Subcutaneous abdominal adipose tissue (tissue), 5 donors: ENCODE data around the gene ZNF500.

Experiments
- H3K27ac ChIP-seq: one replicate; pipeline ENCODE4 v1.7.0; 2013; ENCODE audit warnings: low read depth, mild to moderate bottlenecking, inconsistent platforms, low read length, moderate library complexity
- H3K27me3 ChIP-seq, 5 donors: one replicate each; pipeline ENCODE4 v1.7.0; 2013; ENCODE audit warnings: low read length in 5 of 5, inconsistent platforms in 1 of 5; ENCODE audit not compliant: control insufficient read depth in 5 of 5, insufficient read depth in 4 of 5
- H3K36me3 ChIP-seq, 5 donors: one replicate each; pipeline ENCODE4 v1.7.0; 2013; ENCODE audit warnings: low read length in 5 of 5; ENCODE audit not compliant: control insufficient read depth in 5 of 5, insufficient read depth in 5 of 5
- H3K4me1 ChIP-seq, 5 donors: one replicate each; pipeline ENCODE4 v1.7.0; 2013; ENCODE audit warnings: low read length in 5 of 5, mild to moderate bottlenecking in 3 of 5, moderate library complexity in 1 of 5; ENCODE audit not compliant: control insufficient read depth in 5 of 5, insufficient read depth in 5 of 5
- H3K4me3 ChIP-seq, 5 donors: one replicate each; pipeline ENCODE4 v1.7.0; 2013; ENCODE audit warnings: low read length in 5 of 5, low read depth in 1 of 5
- H3K9ac ChIP-seq, 5 donors: one replicate each; pipeline ENCODE4 v1.7.0; 2013; ENCODE audit warnings: low read length in 5 of 5, mild to moderate bottlenecking in 4 of 5, moderate library complexity in 3 of 5
- H3K9me3 ChIP-seq, 5 donors: one replicate each; pipeline ENCODE4 v1.7.0; 2013; ENCODE audit warnings: low read length in 5 of 5; ENCODE audit not compliant: control insufficient read depth in 5 of 5
- donor health status: healthy.
- donor health status: healthy.
- donor health status: healthy.
- donor health status: healthy.
- donor health status: healthy.

ZNF500 gene

GRCh38 chr16:4766875-4767628 lies at the start of gene ZNF500:
ZNF500 (minus strand) TSS chr16:4767162; CDS start chr16:4765978, 1,184 bp downstream.
- no peaks in the 10 kb centered on the region for H3K9me3 ChIP-seq
- H3K4me1 ChIP-seq: peaks cover 5 to 42% (median 32%) of the 10 kb centered on the region in 5 donors
- peak within 1 kb of the TSS; percentile 83 for H3K27ac ChIP-seq
- H3K4me3 ChIP-seq: peak within 1 kb of the TSS; percentile 80 to 89 (median 87)
- H3K36me3 ChIP-seq: peaks cover 0 to 29% (median 23%) of the 10 kb centered on the region in 5 donors
- peak within 1 kb of the TSS; percentile 87 to 95 (median 94) for H3K9ac ChIP-seq
- H3K27me3 ChIP-seq: no peaks in the 10 kb centered on the region

GRCh38 chr16:4814542-4815173 lies 47.7 kb upstream of the ZNF500 start:
- Histone ChIP-seq H3K4me3 (no peak overlapping the region), H3K27me3 (no peaks in the 10 kb centered on the region), H3K36me3 (peaks cover 7 to 81% (median 77%) of the 10 kb centered on the region in 5 donors), H3K27ac (no peak overlapping the region), H3K9me3 (no peaks in the 10 kb centered on the region), H3K4me1 (no peaks in the 10 kb centered on the region), H3K9ac (no peak overlapping the region)

- H3K27ac ChIP-seq: no peak overlapping the region
- H3K27me3 ChIP-seq: no peaks in the 10 kb centered on the region
- no peak overlapping the region for H3K9ac ChIP-seq
- peaks cover 7 to 81% (median 76%) of the 10 kb centered on the region in 5 donors for H3K36me3 ChIP-seq
- no peaks in the 10 kb centered on the region for H3K4me1 ChIP-seq
- H3K4me3 ChIP-seq: no peak overlapping the region
- no peaks in the 10 kb centered on the region for H3K9me3 ChIP-seq
These were observed 47.1 kb upstream of the ZNF500 start for GRCh38 chr16:4814046-4814445.

- Histone ChIP-seq H3K27ac (no peak overlapping the region), H3K4me1 (no peaks in the 10 kb centered on the region), H3K4me3 (no peak overlapping the region), H3K36me3 (peaks cover 7 to 81% (median 74%) of the 10 kb centered on the region in 5 donors), H3K9me3 (no peaks in the 10 kb centered on the region), H3K27me3 (no peaks in the 10 kb centered on the region), H3K9ac (no peak overlapping the region)
These were observed 46.5 kb upstream of the ZNF500 start for GRCh38 chr16:4813251-4814003.

GRCh38 chr16:4811773-4812172 lies 44.8 kb upstream of the ZNF500 start:
- H3K36me3 ChIP-seq: peaks cover 7 to 83% (median 76%) of the 10 kb centered on the region in 5 donors
- H3K4me1 ChIP-seq: no peaks in the 10 kb centered on the region
- no peaks in the 10 kb centered on the region for H3K27me3 ChIP-seq
- H3K4me3 ChIP-seq: no peak overlapping the region
- H3K9me3 ChIP-seq: no peaks in the 10 kb centered on the region
- H3K27ac ChIP-seq: no peak overlapping the region
- no peak overlapping the region for H3K9ac ChIP-seq

GRCh38 chr16:4811242-4811641 lies 44.3 kb upstream of the ZNF500 start:
- Histone ChIP-seq H3K4me3 (no peak overlapping the region), H3K27me3 (no peaks in the 10 kb centered on the region), H3K9me3 (no peaks in the 10 kb centered on the region), H3K27ac (no peak overlapping the region), H3K9ac (no peak overlapping the region), H3K4me1 (no peaks in the 10 kb centered on the region), H3K36me3 (peaks cover 7 to 84% (median 76%) of the 10 kb centered on the region in 5 donors)

GRCh38 chr16:4806280-4806679 lies 39.3 kb upstream of the ZNF500 start:
- Histone ChIP-seq H3K36me3 (peaks cover 0 to 62% (median 48%) of the 10 kb centered on the region in 5 donors), H3K4me3 (no peak overlapping the region), H3K9me3 (no peaks in the 10 kb centered on the region), H3K4me1 (peaks cover 0 to 20% (median 18%) of the 10 kb centered on the region in 5 donors), H3K27me3 (no peaks in the 10 kb centered on the region), H3K27ac (no peak overlapping the region), H3K9ac (no peak overlapping the region)

GRCh38 chr16:4805231-4805630 lies 38.3 kb upstream of the ZNF500 start:
- H3K27ac ChIP-seq: no peak overlapping the region
- peaks cover 0 to 56% (median 39%) of the 10 kb centered on the region in 5 donors for H3K36me3 ChIP-seq
- no peak overlapping the region for H3K9ac ChIP-seq
- H3K9me3 ChIP-seq: no peaks in the 10 kb centered on the region
- H3K27me3 ChIP-seq: no peaks in the 10 kb centered on the region
- H3K4me1 ChIP-seq: peaks cover 0 to 30% (median 18%) of the 10 kb centered on the region in 5 donors
- H3K4me3 ChIP-seq: no peak overlapping the region

- Histone ChIP-seq H3K27ac (no peak overlapping the region), H3K9me3 (no peaks in the 10 kb centered on the region), H3K4me1 (peaks cover 0 to 33% (median 18%) of the 10 kb centered on the region in 5 donors), H3K4me3 (no peak overlapping the region), H3K9ac (no peak overlapping the region), H3K27me3 (no peaks in the 10 kb centered on the region), H3K36me3 (peaks cover 0 to 45% (median 34%) of the 10 kb centered on the region in 5 donors)
These were observed 37.2 kb upstream of the ZNF500 start for GRCh38 chr16:4803898-4804762.
